ENCODE data around the gene TRAF2.
A peak's percentile ranks its signal among the peaks of the same experiment; 100 is the strongest.
"Not testable (repeated sequence)": the region's sequence is repeated elsewhere in the genome, so short reads cannot be mapped to it uniquely, and the experiment has no call there.

Gene TRAF2

GRCh38 chr9:136858844-136859757 is 27.2 kb upstream of the TRAF2 start:
- DNase-seq: no peak

GRCh38 chr9:136860529-136860928 is 25.8 kb upstream of the TRAF2 start:
- DNase-seq: peak; percentile 11

GRCh38 chr9:136860933-136861873 is 25.1 kb upstream of the TRAF2 start:
- DNase-seq: peak; percentile 5

GRCh38 chr9:136861874-136862457 is 24.4 kb upstream of the TRAF2 start:
- DNase-seq: peak; percentile 17

GRCh38 chr9:136862849-136863622 is 23.3 kb upstream of the TRAF2 start:
- no peak for DNase-seq

- no peak for DNase-seq
These were observed 22.6 kb upstream of the TRAF2 start for GRCh38 chr9:136863623-136864273.

GRCh38 chr9:136865041-136865767 is 21.1 kb upstream of the TRAF2 start:
- peak; percentile 8 for DNase-seq

- peak; percentile 26 for DNase-seq
These were observed 20.6 kb upstream of the TRAF2 start for GRCh38 chr9:136865768-136866103.

GRCh38 chr9:136866898-136867421 is 19.4 kb upstream of the TRAF2 start:
- DNase-seq: not testable (repeated sequence)

GRCh38 chr9:136867480-136867879 is 18.8 kb upstream of the TRAF2 start:
- DNase-seq: no peak

GRCh38 chr9:136867917-136868316 is 18.4 kb upstream of the TRAF2 start:
- no peak for DNase-seq

- no peak for DNase-seq
These were observed 17.7 kb upstream of the TRAF2 start for GRCh38 chr9:136868644-136869043.

GRCh38 chr9:136869611-136870010 is 16.7 kb upstream of the TRAF2 start:
- not testable (repeated sequence) for DNase-seq

GRCh38 chr9:136875155-136875554 is 11.2 kb upstream of the TRAF2 start:
- no peak for DNase-seq

- no peak for DNase-seq
These were observed 9.8 kb upstream of the TRAF2 start for GRCh38 chr9:136876476-136876875.

- DNase-seq: no peak
These were observed 5.7 kb upstream of the TRAF2 start for GRCh38 chr9:136880651-136881050.

GRCh38 chr9:136881691-136882108 is 4.6 kb upstream of the TRAF2 start:
- DNase-seq: no peak

- peak; percentile 86 for DNase-seq
These were observed 4.0 kb upstream of the TRAF2 start for GRCh38 chr9:136882109-136882946.

GRCh38 chr9:136882947-136883283 is 3.4 kb upstream of the TRAF2 start:
- not testable (repeated sequence) for DNase-seq

- DNase-seq: not testable (repeated sequence)
These were observed 2.6 kb upstream of the TRAF2 start for GRCh38 chr9:136883670-136884069.
